ENCODE measurements around the gene TMEM8B.

The TMEM8B gene

DNA sequence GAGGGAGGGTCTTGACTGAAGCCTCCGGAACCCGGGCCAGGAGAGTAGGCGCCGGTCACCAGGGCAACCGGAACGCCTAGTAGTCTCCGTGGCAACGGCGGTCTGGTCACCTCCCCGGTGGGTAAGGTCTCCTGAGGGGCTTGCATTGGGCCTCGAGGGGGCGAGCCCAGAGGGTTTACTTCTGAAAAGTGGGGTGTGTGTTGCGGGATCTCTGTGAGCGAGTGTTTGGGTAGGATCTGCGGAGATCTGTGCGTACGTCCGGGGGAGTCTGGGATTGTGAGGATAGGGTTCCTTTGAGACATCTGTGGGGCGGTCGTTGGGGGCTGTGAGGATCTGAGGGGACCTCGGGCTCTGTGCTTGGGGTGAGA lies 328 bp upstream of the TMEM8B start, which contains the start of gene FAM221B:
TSS of gene FAM221B (minus strand) at position 17 of the 368 bp plus-strand sequence. CDS start 2,571 bp downstream, outside the sequence.
- H3K27ac ChIP-seq (replicated peaks) = no peak within 1 kb of the TSS
- TF ChIP-seq POLR2AphosphoS5 (IDR thresholded peaks at IDR 0.05; ENCODE audit: low read depth) (no peak), SPI1 (IDR thresholded peaks at IDR 0.05; ENCODE audit: borderline replicate concordance, low read depth) (no peak), GABPA (IDR thresholded peaks at IDR 0.05; ENCODE audit: low read depth) (no peak)
- TF ChIP-seq, protein P1, sequence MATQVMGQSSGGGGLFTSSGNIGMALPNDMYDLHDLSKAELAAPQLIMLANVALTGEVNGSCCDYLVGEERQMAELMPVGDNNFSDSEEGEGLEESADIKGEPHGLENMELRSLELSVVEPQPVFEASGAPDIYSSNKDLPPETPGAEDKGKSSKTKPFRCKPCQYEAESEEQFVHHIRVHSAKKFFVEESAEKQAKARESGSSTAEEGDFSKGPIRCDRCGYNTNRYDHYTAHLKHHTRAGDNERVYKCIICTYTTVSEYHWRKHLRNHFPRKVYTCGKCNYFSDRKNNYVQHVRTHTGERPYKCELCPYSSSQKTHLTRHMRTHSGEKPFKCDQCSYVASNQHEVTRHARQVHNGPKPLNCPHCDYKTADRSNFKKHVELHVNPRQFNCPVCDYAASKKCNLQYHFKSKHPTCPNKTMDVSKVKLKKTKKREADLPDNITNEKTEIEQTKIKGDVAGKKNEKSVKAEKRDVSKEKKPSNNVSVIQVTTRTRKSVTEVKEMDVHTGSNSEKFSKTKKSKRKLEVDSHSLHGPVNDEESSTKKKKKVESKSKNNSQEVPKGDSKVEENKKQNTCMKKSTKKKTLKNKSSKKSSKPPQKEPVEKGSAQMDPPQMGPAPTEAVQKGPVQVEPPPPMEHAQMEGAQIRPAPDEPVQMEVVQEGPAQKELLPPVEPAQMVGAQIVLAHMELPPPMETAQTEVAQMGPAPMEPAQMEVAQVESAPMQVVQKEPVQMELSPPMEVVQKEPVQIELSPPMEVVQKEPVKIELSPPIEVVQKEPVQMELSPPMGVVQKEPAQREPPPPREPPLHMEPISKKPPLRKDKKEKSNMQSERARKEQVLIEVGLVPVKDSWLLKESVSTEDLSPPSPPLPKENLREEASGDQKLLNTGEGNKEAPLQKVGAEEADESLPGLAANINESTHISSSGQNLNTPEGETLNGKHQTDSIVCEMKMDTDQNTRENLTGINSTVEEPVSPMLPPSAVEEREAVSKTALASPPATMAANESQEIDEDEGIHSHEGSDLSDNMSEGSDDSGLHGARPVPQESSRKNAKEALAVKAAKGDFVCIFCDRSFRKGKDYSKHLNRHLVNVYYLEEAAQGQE (IDR thresholded peaks at IDR 0.05; ENCODE audit: insufficient replicate concordance, low read depth) = no peak
- TF ChIP-seq, protein P2, sequence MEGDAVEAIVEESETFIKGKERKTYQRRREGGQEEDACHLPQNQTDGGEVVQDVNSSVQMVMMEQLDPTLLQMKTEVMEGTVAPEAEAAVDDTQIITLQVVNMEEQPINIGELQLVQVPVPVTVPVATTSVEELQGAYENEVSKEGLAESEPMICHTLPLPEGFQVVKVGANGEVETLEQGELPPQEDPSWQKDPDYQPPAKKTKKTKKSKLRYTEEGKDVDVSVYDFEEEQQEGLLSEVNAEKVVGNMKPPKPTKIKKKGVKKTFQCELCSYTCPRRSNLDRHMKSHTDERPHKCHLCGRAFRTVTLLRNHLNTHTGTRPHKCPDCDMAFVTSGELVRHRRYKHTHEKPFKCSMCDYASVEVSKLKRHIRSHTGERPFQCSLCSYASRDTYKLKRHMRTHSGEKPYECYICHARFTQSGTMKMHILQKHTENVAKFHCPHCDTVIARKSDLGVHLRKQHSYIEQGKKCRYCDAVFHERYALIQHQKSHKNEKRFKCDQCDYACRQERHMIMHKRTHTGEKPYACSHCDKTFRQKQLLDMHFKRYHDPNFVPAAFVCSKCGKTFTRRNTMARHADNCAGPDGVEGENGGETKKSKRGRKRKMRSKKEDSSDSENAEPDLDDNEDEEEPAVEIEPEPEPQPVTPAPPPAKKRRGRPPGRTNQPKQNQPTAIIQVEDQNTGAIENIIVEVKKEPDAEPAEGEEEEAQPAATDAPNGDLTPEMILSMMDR (IDR thresholded peaks at IDR 0.05; ENCODE audit: insufficient read depth, low read length) = no peak

GRCh38 chr9:35829764-35830096 lies 702 bp downstream of the TMEM8B start:
- DNase-seq (ENCODE audit: low read depth in 1 of 2, low spot score in 1 of 2) = no peak
- peak overlapping the region; percentile 55; the same call in 1 of the 2 replicates for H3K4me3 ChIP-seq (replicated peaks; ENCODE audit: insufficient read depth, low read length)
- H3K27ac ChIP-seq (replicated peaks) = no peak overlapping the region
- TF ChIP-seq GABPA (IDR thresholded peaks at IDR 0.05; ENCODE audit: low read depth) (no peak), SPI1 (IDR thresholded peaks at IDR 0.05; ENCODE audit: borderline replicate concordance, low read depth) (no peak), POLR2AphosphoS5 (IDR thresholded peaks at IDR 0.05; ENCODE audit: low read depth) (no peak)
- TF ChIP-seq, protein P2 (IDR thresholded peaks at IDR 0.05; ENCODE audit: insufficient read depth, low read length) = no peak
- H3K27me3 ChIP-seq (ENCODE audit: insufficient read depth, poor library complexity, severe bottlenecking) = no peaks in the 10 kb centered on the region

More for the DNA sequence above, 328 bp upstream of the TMEM8B start, which contains the start of gene FAM221B:
- Histone ChIP-seq H3K4me3 (replicated peaks; ENCODE audit: insufficient read depth, low read length) (peak within 1 kb of the TSS; percentile 55), H3K27me3 (ENCODE audit: insufficient read depth, poor library complexity, severe bottlenecking) (no peaks in the 10 kb centered on the region)
- DNase-seq (ENCODE audit: low read depth in 1 of 2, low spot score in 1 of 2) = no peak

DNA sequence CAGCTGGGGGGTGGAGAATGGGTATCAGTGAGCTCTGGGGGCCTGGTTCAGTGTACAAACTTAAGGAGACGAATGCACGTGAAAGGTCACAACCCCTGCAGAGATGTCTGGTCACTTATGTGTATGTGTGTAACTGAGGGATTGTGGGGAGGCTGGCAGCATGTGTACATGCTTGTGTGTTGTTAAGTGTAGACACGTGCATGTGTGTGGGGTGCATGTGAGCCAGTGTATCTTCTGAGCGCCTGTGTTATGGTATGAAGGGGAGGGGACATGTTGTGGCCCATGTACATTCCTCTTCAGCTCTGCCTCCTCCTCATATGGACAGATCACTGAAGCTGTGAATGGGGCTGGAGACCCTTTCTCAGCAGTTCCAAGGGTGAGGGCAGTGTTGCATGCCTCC lies 2.0 kb downstream of the TMEM8B start:
- Histone ChIP-seq H3K27ac (replicated peaks) (no peak overlapping the region), H3K4me3 (replicated peaks; ENCODE audit: insufficient read depth, low read length) (no peak overlapping the region), H3K27me3 (ENCODE audit: insufficient read depth, poor library complexity, severe bottlenecking) (no peaks in the 10 kb centered on the region)
- TF ChIP-seq, protein P1 (IDR thresholded peaks at IDR 0.05; ENCODE audit: insufficient replicate concordance, low read depth) = no peak
- no peak for TF ChIP-seq POLR2AphosphoS5 (IDR thresholded peaks at IDR 0.05; ENCODE audit: low read depth)
- no peak for TF ChIP-seq GABPA (IDR thresholded peaks at IDR 0.05; ENCODE audit: low read depth)
- TF ChIP-seq, protein P2 (IDR thresholded peaks at IDR 0.05; ENCODE audit: insufficient read depth, low read length) = no peak
- TF ChIP-seq SPI1 (IDR thresholded peaks at IDR 0.05; ENCODE audit: borderline replicate concordance, low read depth) = no peak
- no peak for DNase-seq (ENCODE audit: low read depth in 1 of 2, low spot score in 1 of 2)

DNA sequence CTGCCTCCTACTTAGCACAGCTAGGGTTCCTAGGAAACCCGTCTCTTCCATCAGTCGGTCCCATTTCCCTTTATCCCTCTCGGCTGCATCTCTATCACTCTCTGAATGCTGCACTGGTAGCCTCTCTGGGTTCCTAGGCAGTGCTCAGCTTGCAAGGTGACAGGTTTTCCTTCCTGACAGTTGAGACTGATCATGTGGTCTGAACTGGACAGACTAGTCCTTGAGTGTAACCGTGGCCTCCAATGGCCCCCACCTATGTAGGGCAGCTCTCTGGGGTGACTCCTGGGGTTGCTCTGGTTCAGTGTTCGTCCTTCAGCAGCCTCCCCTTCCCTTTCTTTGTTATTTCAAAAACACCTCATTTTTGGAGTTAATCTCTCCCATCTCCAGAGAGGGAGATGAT lies 3.8 kb downstream of the TMEM8B start:
- H3K4me3 ChIP-seq (replicated peaks; ENCODE audit: insufficient read depth, low read length) = no peak overlapping the region
- no peak for DNase-seq (ENCODE audit: low read depth in 1 of 2, low spot score in 1 of 2)
- TF ChIP-seq, protein P2 (IDR thresholded peaks at IDR 0.05; ENCODE audit: insufficient read depth, low read length) = no peak
- no peak for TF ChIP-seq SPI1 (IDR thresholded peaks at IDR 0.05; ENCODE audit: borderline replicate concordance, low read depth)
- TF ChIP-seq, protein P1 (IDR thresholded peaks at IDR 0.05; ENCODE audit: insufficient replicate concordance, low read depth) = no peak
- no peak for TF ChIP-seq GABPA (IDR thresholded peaks at IDR 0.05; ENCODE audit: low read depth)
- no peak for TF ChIP-seq POLR2AphosphoS5 (IDR thresholded peaks at IDR 0.05; ENCODE audit: low read depth)
- H3K27me3 ChIP-seq (ENCODE audit: insufficient read depth, poor library complexity, severe bottlenecking) = no peaks in the 10 kb centered on the region
- H3K27ac ChIP-seq (replicated peaks) = no peak overlapping the region
